HG02623 (cell line): ENCODE data around the gene ELK3.

Experiments
- ATAC-seq: cut with Tn5 transposase; IDR thresholded peaks from one replicate; pipeline ENCODE4 v1.9.1; 2021; ENCODE audit warnings: moderate library complexity; ENCODE audit not compliant: unreplicated experiment

Gene ELK3

DNA sequence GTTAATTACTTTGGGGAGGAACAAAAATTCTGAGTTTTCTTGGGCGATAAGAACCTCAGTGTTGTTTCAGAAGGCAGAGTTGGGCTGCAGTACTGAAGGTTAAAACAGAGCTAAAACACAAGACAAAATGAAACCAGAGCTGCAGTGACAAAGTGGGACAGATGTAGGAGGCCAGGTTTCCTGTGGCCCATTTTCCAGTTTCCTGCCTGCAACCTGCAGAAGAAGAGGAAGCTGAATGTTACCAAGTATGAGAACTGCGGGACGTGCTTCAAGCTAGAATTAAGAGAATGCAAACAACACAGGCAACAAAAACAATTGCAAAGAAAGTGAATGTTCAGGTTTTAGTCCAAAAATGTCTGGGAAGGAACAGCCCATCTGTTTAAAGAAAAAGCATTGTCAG, 17.8 kb downstream of the ELK3 start:
- ATAC-seq: no peak

DNA sequence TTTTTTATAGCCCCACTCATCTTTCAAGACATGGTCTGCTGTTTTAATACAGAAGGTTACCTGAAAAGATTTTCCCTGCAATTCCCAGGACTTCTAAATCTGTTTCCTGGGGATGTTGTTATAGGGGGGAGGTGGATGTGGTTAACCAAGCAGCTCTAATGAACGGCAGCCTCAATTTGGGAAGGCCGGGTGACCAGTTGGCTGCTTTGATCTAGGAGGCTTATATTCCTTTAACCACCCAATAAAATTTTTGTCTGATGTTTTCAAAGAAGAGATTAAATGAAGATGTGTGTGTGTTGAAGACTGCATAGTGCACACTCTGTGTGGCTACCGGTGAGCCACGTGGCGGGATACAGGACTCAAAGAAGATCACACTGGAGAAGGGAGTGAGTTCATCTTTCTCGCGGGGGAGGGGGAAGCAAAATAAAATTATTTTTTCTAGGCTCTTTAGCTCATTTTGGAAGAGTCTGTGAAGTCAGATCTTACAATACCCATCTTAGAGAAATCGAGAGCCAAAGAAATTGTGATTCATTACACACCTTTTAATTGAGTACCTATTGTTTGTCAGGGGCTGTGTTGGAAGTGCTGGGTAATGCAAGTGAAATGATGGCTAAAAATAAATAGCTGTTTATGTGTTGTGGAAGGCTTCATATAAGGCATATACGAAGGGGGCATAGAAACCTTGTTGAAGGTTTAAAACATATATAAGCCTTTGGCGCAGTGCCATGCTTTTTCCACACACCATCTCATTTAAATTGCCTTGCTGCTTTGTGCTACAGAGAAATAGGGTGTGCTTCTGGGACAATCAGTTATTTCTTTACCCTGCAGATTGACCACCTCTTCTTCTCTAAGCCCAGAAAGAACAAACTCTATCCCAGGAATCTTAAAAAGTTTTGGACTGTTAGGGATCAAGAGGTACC, 18.5 kb downstream of the ELK3 start:
- ATAC-seq: no peak

DNA sequence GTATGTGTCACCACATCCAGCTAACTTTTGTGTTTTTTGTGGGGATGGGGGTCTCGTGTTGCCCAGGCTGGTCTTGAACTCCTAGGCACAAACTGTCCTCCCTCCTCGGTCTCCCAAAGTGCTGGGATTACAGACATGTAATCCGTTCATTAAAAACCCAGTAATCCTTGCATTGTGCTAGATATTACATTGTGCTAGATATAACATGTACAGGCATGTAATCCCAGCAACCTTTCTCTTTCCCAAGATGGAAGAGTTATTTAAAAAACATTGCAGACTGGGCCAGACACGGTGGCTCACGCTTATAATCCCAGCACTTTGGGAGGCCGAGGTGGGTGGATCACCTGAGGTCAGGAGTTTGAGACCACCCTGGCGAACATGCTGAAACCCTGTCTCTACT, 19.7 kb downstream of the ELK3 start:
- ATAC-seq: no peak

DNA sequence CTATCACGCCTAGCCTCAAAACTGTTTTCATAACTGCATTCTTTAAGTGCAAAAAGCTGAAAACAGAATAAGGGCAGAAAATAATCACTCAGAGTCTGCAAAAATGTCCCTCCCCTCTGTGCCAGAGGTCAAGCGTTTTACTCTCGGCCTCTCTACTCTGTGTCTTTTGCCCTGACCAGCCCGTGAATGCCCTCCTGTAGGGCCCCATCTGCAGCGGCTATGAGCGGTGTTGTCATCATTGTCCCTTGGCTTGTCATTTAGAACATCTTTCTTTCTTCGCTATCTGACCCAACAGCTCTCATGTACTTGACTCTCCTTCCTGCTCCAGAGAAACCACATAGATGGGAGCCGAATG, 21.7 kb downstream of the ELK3 start:
- ATAC-seq: no peak

DNA sequence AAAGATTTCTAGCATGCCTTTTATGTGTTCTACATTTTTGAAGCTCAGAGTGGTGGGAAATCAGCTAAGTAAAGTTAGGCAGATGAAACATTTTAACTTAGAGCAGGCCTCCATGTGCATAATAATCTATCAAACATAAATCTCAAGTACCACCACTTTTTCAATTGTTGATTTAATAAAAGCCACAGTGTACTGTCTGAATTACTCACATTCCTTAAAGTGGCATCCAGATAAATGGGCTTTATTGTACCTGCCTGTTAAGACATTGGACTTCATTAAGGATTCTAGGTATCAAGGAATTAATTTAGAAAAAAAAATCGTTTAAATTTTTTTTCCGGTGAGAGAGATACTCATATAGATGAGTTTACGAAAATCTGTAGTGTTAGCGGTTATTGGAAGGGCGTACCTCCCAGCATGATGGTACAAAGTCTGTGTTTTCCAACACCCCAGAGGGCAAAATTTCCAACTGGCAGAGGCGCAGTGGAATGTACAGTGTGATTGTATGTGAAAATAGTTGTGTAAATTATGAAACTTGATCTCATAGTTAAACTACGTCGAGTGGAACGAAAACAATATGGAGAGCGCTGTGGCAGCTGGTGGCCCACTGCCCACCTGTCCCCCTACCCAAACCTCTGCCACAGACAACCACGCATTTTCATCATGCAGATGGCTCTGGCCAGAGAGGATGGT, 25.0 kb downstream of the ELK3 start:
- ATAC-seq: no peak

GRCh38 chr12:96219700-96220206, 25.6 kb downstream of the ELK3 start:
- no peak for ATAC-seq

DNA sequence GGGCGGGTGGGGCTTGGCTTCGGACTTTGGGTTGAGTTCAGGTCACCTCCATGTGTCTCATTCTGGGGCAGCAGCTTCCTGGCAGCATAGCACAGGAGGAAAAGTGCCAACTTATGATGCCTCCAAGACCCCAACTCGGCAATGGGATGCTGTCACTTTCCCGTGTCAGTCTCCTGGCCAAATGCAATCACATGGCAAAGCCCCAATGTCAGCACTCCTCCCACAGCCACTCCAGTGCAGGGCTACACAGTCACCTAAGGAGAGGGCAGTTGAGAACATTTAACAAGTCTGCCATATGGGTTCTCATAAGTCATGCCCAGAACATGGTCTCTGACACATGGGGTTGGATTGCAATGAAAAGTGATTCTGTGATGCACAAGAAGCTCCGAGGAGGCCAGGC, 26.7 kb downstream of the ELK3 start:
- ATAC-seq: no peak

- ATAC-seq: no peak
Measured at GRCh38 chr12:96221391-96221790, 27.2 kb downstream of the ELK3 start.

GRCh38 chr12:96223411-96224218, 29.4 kb downstream of the ELK3 start:
- ATAC-seq: no peak

GRCh38 chr12:96224219-96224615, 30.0 kb downstream of the ELK3 start:
- no peak for ATAC-seq

- ATAC-seq: no peak
Measured at GRCh38 chr12:96225044-96225855, 31.1 kb downstream of the ELK3 start.

DNA sequence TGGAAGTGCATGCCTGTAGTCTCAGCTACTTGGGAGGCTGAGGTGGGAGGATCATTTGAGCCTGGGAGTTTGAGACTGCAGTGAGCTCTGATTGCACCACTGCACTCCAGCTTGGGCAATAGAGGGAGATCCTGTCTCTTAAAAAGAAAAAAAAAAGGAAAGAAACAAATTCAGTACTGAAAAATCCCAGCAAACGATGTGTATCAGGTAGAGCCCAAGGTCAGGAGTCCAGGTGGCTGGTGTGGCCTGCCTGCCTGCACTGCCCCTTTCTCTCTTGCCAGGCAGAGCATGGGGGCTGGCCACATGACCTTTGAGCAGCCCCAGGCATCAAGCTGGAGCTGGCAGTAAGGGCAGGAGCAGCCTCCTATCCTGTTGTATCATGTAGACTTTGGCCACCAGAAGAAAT, 31.8 kb downstream of the ELK3 start:
- no peak for ATAC-seq

GRCh38 chr12:96226401-96226800, 32.2 kb downstream of the ELK3 start:
- no peak for ATAC-seq

- no peak for ATAC-seq
Measured at GRCh38 chr12:96226801-96227348, 32.7 kb downstream of the ELK3 start.

DNA sequence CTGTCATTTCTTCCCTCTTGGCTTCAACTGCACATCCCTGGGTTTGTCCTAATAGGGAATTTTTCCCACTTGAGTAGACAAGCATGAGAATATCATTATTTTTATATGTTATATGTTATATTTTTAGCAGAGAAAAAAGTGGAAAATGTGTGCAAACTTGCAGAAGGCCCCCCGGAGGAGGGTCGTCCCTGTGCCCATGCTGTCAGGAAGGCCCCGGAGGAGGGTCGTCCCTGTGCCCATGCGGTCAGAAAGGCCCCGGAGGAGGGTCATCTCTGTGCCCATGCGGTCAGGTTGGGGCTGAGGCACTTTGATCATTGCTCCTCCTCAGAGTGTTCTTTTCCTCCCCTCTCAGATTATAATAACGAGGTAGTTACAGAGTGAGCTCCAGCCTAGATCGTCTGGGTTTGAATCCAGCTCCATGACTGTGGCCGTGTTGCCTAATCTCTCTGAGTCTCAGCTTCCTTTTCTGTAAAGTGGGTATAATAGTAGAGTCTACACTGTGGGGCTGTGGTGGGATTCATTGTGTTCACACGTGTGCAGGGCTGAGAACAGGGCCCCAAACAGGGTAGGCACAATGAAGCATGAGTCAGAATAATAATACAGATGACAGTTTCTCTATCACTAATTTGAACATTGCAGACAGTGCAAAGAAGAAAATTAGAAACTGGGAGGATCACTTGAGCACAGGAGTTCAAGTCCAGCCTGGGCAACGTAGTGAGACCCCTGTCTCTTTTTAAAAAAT, 33.4 kb downstream of the ELK3 start:
- no peak for ATAC-seq

- ATAC-seq: no peak
Measured at GRCh38 chr12:96228566-96229248, 34.5 kb downstream of the ELK3 start.

DNA sequence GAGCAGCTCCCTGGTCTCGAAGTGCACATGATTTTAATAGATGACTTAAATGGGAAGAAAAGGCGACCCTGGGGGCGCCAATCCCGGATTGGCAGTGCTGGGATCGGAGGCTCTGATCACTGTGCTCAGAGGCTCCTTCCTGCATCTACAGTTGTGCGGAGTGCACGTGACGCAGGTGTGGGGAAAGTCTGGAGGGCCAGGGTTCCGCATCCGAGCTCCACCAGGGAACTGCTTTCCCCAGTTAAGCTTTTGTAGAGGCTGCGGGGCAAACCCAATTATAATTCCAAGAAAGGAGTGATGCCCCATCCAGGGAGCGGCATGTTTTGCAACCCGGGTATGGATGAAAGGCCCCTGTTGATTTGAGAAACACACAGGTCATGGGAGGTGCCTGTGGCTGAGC, 36.5 kb downstream of the ELK3 start:
- no peak for ATAC-seq

DNA sequence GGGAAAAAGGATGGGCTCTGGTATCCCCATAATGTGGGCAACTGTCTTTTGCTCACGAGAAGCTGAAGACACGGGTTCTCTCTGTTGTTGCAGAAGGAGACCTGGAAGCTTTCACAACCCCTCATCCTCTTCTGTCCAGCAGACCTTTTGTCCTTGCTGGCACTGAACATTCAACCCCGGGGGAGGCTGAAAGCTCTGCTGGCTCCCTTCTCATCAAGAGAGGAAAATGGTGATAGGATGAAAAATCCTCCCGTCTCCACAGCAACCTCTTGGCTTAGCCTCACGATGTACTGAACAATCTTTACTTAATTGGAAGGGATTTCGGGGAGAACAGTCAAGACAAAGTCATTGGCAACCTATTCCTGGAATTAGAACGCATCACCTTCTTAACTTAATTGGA, 39.0 kb downstream of the ELK3 start:
- ATAC-seq: no peak

DNA sequence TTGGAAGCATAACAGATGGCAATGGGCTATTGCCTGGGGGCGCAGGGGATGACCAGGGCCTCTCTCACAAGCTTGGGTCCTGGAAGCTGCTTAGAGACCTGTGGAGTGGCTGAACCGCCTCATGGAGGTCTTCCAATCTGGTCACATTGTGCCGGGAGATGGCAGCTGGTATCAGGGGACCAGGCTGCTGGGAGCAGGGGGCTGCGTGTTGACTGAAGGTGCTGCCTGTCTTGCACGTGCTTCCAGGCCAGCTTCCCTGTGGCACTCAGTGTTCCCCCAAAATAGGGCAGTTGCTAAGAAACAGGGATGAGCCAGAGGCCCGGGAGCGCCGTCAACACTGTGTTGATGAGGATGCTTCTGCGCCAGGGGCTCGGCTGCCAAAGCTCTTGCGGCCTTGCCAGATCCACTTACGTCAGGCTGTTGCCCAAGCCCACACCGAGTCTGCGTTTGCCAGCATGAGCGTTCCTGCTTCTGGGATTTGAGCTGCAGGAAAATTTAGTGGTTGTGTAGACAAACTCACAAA, 39.8 kb downstream of the ELK3 start:
- no peak for ATAC-seq
